CD4-positive, CD25-positive, alpha-beta regulatory T cell (primary cell): ENCODE results near the gene COL20A1. TPM values are rescaled to one million over a fixed set of nuclear protein-coding genes. Genes with fewer than 3 reads are reported as not detected.

Source experiments
- ATAC-seq, 2 donors: fragments of 150-1000 bp; cut with Tn5 transposase; one replicate each; pipeline ENCODE4 v1.10.0; 2021; ENCODE audit warnings: low read depth in 2 of 2, moderate number of reproducible peaks in 2 of 2, moderate library complexity in 1 of 2
- DNase-seq, 3 donors: peaks; one replicate each; pipeline versions ENCODE4 v3.0.0 to v3.0.0-alpha.2; 2012 to 2022; ENCODE audit warnings: mixed read lengths in 1 of 3
- H3K27ac ChIP-seq: one replicate; pipeline ENCODE4 v1.7.0; 2013; ENCODE audit warnings: mild to moderate bottlenecking, low read length; ENCODE audit not compliant: insufficient read depth, poor library complexity, severe bottlenecking
- H3K27me3 ChIP-seq: one replicate; pipeline ENCODE4 v1.7.0; 2013; ENCODE audit warnings: low read length; ENCODE audit not compliant: control insufficient read depth, insufficient read depth
- H3K36me3 ChIP-seq: one replicate; pipeline ENCODE4 v1.7.0; 2013; ENCODE audit warnings: mild to moderate bottlenecking, low read length, moderate library complexity; ENCODE audit not compliant: control insufficient read depth, insufficient read depth
- H3K4me1 ChIP-seq: 2 replicates; pipeline ENCODE4 v1.7.0; 2013; ENCODE audit warnings: mild to moderate bottlenecking, low read length; ENCODE audit not compliant: insufficient read depth, control insufficient read depth, poor library complexity, severe bottlenecking
- H3K4me3 ChIP-seq: one replicate; pipeline ENCODE4 v1.7.0; 2013; ENCODE audit warnings: low read depth, mild to moderate bottlenecking, low read length, moderate library complexity
- H3K9me3 ChIP-seq, 2 experiments: 1 replicate in 1 of 2; 2 replicates in 1 of 2; pipeline ENCODE4 v1.7.0; 2013; ENCODE audit warnings: low read length in 2 of 2, mild to moderate bottlenecking in 1 of 2, moderate library complexity in 1 of 2; ENCODE audit not compliant: control insufficient read depth in 2 of 2
- H3K27ac Mint-ChIP-seq, 3 donors: one replicate each; pipeline ENCODE4 v1.8.0; 2020 to 2022; ENCODE audit warnings: mild to moderate bottlenecking in 3 of 3, mixed read lengths in 3 of 3, moderate library complexity in 2 of 3
- H3K27me3 Mint-ChIP-seq: one replicate; pipeline ENCODE4 v1.8.0; 2022; ENCODE audit warnings: mild to moderate bottlenecking, mixed read lengths
- H3K36me3 Mint-ChIP-seq: one replicate; pipeline ENCODE4 v1.8.0; 2020; ENCODE audit warnings: mixed read lengths
- H3K4me1 Mint-ChIP-seq, 4 donors: one replicate each; pipeline ENCODE4 v1.8.0; 2020 to 2022; ENCODE audit warnings: mixed read lengths in 4 of 4, mild to moderate bottlenecking in 1 of 4
- H3K4me3 Mint-ChIP-seq, 4 donors: one replicate each; pipeline ENCODE4 v1.8.0; 2020 to 2022; ENCODE audit warnings: mild to moderate bottlenecking in 4 of 4, mixed read lengths in 4 of 4, moderate library complexity in 3 of 4
- H3K9me3 Mint-ChIP-seq, 7 donors: one replicate each; pipeline ENCODE4 v1.8.0; 2020 to 2022; ENCODE audit warnings: mixed read lengths in 7 of 7, mild to moderate bottlenecking in 3 of 7, moderate library complexity in 2 of 7
- polyA plus RNA-seq, 4 donors: library from polyadenylated mRNA; unstranded; fragments of 300-500 nt; fragmentation: Illumina TruSeq; gene quantifications; one replicate each; pipeline ENCODE4 v1.2.3, GENCODE V29; 2021
- total RNA-seq: library from RNA; stranded (reverse); gene quantifications from one replicate; pipeline ENCODE4 v1.2.3, GENCODE V29; 2022

COL20A1 gene
- total and polyA plus RNA-seq, 5 donors from 2014 or later: 0.20 TPM; not detected in 4

DNA sequence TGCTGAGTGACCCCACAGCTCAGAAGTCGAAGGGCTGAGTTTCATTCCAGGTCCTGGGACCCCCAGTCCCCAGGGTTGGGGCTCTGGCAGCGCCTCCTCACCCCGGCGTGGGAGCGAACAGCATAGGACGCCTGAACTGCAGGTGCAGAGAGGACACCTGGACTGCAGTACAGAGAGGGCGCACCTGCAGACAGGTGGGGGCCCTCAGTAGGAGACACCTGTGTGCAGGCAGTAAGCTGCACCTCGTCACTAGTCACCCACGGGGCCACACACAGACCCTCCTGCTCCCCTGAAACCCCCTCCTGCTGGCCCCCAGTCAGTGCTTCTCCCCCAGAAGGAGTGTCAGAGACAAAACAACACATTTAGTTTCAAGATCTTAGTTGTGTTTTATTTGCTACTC, 30.1 kb upstream of the COL20A1 start:
- Mint-ChIP-seq H3K36me3 (no peaks in the 10 kb centered on the region), H3K4me3 (no peak overlapping the region), H3K27me3 (peaks cover 9% of the 10 kb centered on the region), H3K9me3 (peaks cover 0 to 1% (median 0%) of the 10 kb centered on the region in 7 donors), H3K27ac (no peak overlapping the region), H3K4me1 (peaks cover 0 to 2% (median 0%) of the 10 kb centered on the region in 4 donors)
- Histone ChIP-seq H3K36me3 (no peaks in the 10 kb centered on the region), H3K4me3 (no peak overlapping the region), H3K27me3 (no peaks in the 10 kb centered on the region), H3K4me1 (peaks cover 7% of the 10 kb centered on the region), H3K9me3 (no peaks in the 10 kb centered on the region), H3K27ac (no peak overlapping the region)
- ATAC-seq (no peak), DNase-seq (no peak)

- no peak for DNase-seq
- Mint-ChIP-seq H3K27me3 (peaks cover 5% of the 10 kb centered on the region), H3K36me3 (no peaks in the 10 kb centered on the region), H3K9me3 (peaks cover 0 to 1% (median 0%) of the 10 kb centered on the region in 7 donors), H3K4me1 (peaks cover 0 to 2% (median 0%) of the 10 kb centered on the region in 4 donors), H3K4me3 (no peak overlapping the region), H3K27ac (no peak overlapping the region)
- H3K9me3 ChIP-seq: no peaks in the 10 kb centered on the region
- H3K27me3 ChIP-seq: no peaks in the 10 kb centered on the region
- no peak overlapping the region for H3K4me3 ChIP-seq
- no peaks in the 10 kb centered on the region for H3K36me3 ChIP-seq
- H3K27ac ChIP-seq: no peak overlapping the region
- H3K4me1 ChIP-seq: peaks cover 7% of the 10 kb centered on the region
- no peak for ATAC-seq
These were observed 29.0 kb upstream of the COL20A1 start for GRCh38 chr20:63264000-63264399.

GRCh38 chr20:63264519-63264918, 28.5 kb upstream of the COL20A1 start:
- Mint-ChIP-seq H3K36me3 (no peaks in the 10 kb centered on the region), H3K9me3 (peaks cover 0 to 1% (median 0%) of the 10 kb centered on the region in 7 donors), H3K4me3 (peak overlapping the region in 2 of 4 donors; percentile 21 to 51), H3K4me1 (peaks cover 0 to 2% (median 0%) of the 10 kb centered on the region in 4 donors), H3K27ac (no peak overlapping the region), H3K27me3 (peaks cover 5% of the 10 kb centered on the region)
- Histone ChIP-seq H3K4me1 (peaks cover 7% of the 10 kb centered on the region), H3K9me3 (no peaks in the 10 kb centered on the region), H3K4me3 (no peak overlapping the region), H3K36me3 (no peaks in the 10 kb centered on the region), H3K27me3 (no peaks in the 10 kb centered on the region), H3K27ac (no peak overlapping the region)
- DNase-seq: no peak
- no peak for ATAC-seq

DNA sequence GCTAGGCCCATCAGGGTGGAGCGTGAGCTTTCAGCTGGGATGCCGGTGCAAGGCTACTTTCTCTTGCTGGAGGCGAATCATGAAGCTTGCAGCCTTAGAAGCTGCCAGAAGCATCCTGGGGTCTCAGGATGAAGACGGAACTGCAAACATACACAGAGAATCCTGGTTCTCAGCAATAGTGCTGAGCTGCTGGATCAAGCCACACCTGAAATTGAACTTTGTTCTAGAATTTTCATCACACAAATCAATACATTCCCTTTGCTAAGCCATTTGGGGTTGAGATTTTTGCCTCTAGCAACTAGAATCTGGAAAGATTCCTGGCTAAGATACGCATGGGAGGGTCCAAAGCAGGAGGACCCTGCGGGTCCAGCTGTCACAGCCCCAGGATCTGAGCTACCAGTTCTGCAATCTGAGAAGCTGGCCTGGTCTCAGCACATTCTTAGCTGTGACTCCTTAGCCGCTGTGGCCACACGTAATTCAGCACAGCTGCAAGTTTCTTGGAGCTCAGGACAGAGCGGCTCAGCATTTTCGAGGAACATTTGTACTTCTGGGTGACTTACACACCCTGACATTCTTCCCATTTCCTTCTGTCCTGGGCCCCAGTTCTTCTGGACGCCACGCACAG, 27.0 kb upstream of the COL20A1 start:
- Mint-ChIP-seq H3K27me3 (no peaks in the 10 kb centered on the region), H3K9me3 (peaks cover 0 to 1% (median 0%) of the 10 kb centered on the region in 7 donors), H3K4me3 (peak overlapping the region in 1 of 4 donors; percentile 4), H3K36me3 (no peaks in the 10 kb centered on the region), H3K4me1 (peaks cover 0 to 3% (median 1%) of the 10 kb centered on the region in 4 donors), H3K27ac (no peak overlapping the region)
- no peak overlapping the region for H3K27ac ChIP-seq
- ATAC-seq (no peak), DNase-seq (no peak)
- H3K4me3 ChIP-seq: no peak overlapping the region
- H3K9me3 ChIP-seq: no peaks in the 10 kb centered on the region
- H3K36me3 ChIP-seq: no peaks in the 10 kb centered on the region
- no peaks in the 10 kb centered on the region for H3K27me3 ChIP-seq
- peaks cover 7% of the 10 kb centered on the region for H3K4me1 ChIP-seq

GRCh38 chr20:63267691-63268090, 25.3 kb upstream of the COL20A1 start:
- H3K4me3 ChIP-seq: no peak overlapping the region
- peak overlapping the region in 2 of 4 donors; percentile 8 to 63 for H3K4me3 Mint-ChIP-seq
- no peaks in the 10 kb centered on the region for H3K36me3 Mint-ChIP-seq
- no peaks in the 10 kb centered on the region for H3K27me3 ChIP-seq
- peaks cover 5% of the 10 kb centered on the region for H3K4me1 ChIP-seq
- no peaks in the 10 kb centered on the region for H3K36me3 ChIP-seq
- H3K4me1 Mint-ChIP-seq: peaks cover 0 to 9% (median 6%) of the 10 kb centered on the region in 4 donors
- H3K27ac Mint-ChIP-seq: no peak overlapping the region
- H3K9me3 ChIP-seq: no peaks in the 10 kb centered on the region
- H3K9me3 Mint-ChIP-seq: peaks cover 0 to 1% (median 0%) of the 10 kb centered on the region in 7 donors
- no peak for DNase-seq
- no peaks in the 10 kb centered on the region for H3K27me3 Mint-ChIP-seq
- no peak for ATAC-seq
- no peak overlapping the region for H3K27ac ChIP-seq

DNA sequence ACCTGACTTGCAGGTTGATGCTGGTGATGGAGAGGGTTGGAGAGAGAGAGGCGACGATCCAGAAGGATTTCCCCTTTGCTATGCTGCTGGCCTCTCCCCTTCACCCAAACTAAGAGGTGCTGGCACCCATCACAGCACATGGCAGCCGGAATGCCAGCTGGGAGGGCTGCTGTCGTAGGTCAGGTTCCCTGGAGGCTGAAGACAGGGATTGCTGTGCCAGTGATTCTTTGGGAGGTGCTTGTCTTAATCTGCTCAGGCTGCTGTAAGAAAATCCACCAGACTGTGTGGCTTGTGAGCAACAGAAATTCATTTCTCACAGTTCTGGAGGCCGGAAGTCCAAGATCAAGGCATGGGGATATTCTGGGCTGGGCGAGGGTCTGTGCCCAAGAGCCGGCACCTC, 24.7 kb upstream of the COL20A1 start:
- Histone ChIP-seq H3K36me3 (no peaks in the 10 kb centered on the region), H3K9me3 (no peaks in the 10 kb centered on the region), H3K27me3 (no peaks in the 10 kb centered on the region), H3K4me3 (no peak overlapping the region), H3K27ac (no peak overlapping the region), H3K4me1 (peaks cover 9% of the 10 kb centered on the region)
- no peaks in the 10 kb centered on the region for H3K27me3 Mint-ChIP-seq
- H3K27ac Mint-ChIP-seq: no peak overlapping the region
- DNase-seq (no peak), ATAC-seq (no peak)
- peak overlapping the region in 2 of 4 donors; percentile 7 to 63 for H3K4me3 Mint-ChIP-seq
- no peaks in the 10 kb centered on the region for H3K36me3 Mint-ChIP-seq
- H3K4me1 Mint-ChIP-seq: peaks cover 0 to 9% (median 7%) of the 10 kb centered on the region in 4 donors
- H3K9me3 Mint-ChIP-seq: peaks cover 0 to 1% (median 0%) of the 10 kb centered on the region in 7 donors

DNA sequence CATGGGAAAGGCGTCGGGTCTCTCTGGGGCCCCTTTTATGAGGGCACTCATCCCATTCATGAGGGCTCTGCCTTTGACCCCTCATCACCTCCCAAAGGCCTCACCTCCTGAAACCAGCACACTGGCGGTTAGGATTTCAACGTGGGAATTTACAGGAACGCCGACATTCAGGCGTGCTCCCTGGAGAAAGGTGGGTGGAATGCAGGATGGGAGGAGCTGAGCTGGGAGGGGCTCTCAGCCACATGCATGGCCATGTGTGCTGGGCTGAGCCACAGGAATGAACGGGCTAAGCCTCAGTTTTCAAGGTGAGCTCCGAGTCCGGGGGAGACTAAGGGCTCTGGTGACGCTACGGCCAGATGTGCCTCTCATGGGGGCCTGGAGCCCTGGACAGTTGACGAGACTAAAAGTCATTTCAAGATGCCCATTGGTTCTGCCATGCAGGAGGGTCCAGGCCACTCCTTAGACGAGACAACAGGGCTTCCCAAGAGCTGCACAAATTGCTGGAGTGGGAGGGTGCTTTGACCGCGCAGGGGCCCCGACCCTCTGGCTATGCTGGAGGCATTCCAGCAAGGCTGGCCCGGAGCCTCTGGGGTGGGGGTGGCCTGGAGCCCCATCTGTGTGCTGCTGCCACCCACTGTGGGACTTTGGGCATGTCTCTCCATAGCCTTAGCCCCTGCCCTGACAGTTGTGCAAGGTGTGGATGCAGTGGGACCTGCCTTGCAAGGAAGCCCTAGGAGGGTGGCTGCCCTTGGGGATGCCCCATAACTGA, 24.1 kb upstream of the COL20A1 start:
- H3K4me3 Mint-ChIP-seq: peak overlapping the region in 1 of 4 donors; percentile 63
- ATAC-seq: no peak

More for the DNA sequence above, 24.1 kb upstream of the COL20A1 start:
- Histone ChIP-seq H3K36me3 (no peaks in the 10 kb centered on the region), H3K27ac (no peak overlapping the region), H3K4me1 (peaks cover 14% of the 10 kb centered on the region), H3K4me3 (no peak overlapping the region), H3K9me3 (no peaks in the 10 kb centered on the region), H3K27me3 (no peaks in the 10 kb centered on the region)
- no peaks in the 10 kb centered on the region for H3K27me3 Mint-ChIP-seq
- no peak overlapping the region for H3K27ac Mint-ChIP-seq
- no peaks in the 10 kb centered on the region for H3K36me3 Mint-ChIP-seq
- peaks cover 0 to 14% (median 13%) of the 10 kb centered on the region in 4 donors for H3K4me1 Mint-ChIP-seq
- DNase-seq: no peak
- peaks cover 0 to 1% (median 0%) of the 10 kb centered on the region in 7 donors for H3K9me3 Mint-ChIP-seq
